CD14-positive monocyte (primary cell): ENCODE data around the gene SPG7. TPM values are rescaled to one million over a fixed set of nuclear protein-coding genes. Genes with fewer than 3 reads are reported as not detected.

Experiments
- DNase-seq, 3 donors: peaks; one replicate each; pipeline ENCODE4 v3.0.0-alpha.2; 2011 to 2022
- H2AFZ ChIP-seq: 2 replicates; pipeline ENCODE4 v1.6.0; 2012; ENCODE audit warnings: mild to moderate bottlenecking, low read depth, low read length, inconsistent platforms; ENCODE audit not compliant: insufficient read depth, poor library complexity, severe bottlenecking
- H3K27ac ChIP-seq, 2 donors: 1 replicate in 1 of 2; 2 replicates in 1 of 2; pipeline ENCODE4 v1.5.1; 2012 to 2013; ENCODE audit warnings: low read length in 2 of 2, control low read depth in 1 of 2, inconsistent platforms in 1 of 2, low read depth in 1 of 2, mild to moderate bottlenecking in 1 of 2
- H3K27me3 ChIP-seq, 2 donors: one replicate each; pipeline versions ENCODE4 v1.6.0 to v1.6.1; 2011 to 2013; ENCODE audit warnings: low read length in 2 of 2; ENCODE audit not compliant: control insufficient read depth in 2 of 2, insufficient read depth in 2 of 2
- H3K36me3 ChIP-seq, 2 donors: replicated peaks in 1 of 2; 1 replicate in 1 of 2; 2 replicates in 1 of 2; pipeline versions ENCODE4 v1.5.1 to v1.6.1; 2012 to 2013; ENCODE audit warnings: low read length in 2 of 2, control low read depth in 1 of 2, inconsistent platforms in 1 of 2, mild to moderate bottlenecking in 1 of 2; ENCODE audit not compliant: insufficient read depth in 2 of 2, control insufficient read depth in 1 of 2
- H3K4me1 ChIP-seq, 2 donors: 1 replicate in 1 of 2; 2 replicates in 1 of 2; pipeline versions ENCODE4 v1.5.1 to v1.6.1; 2012 to 2013; ENCODE audit warnings: low read length in 2 of 2, control low read depth in 1 of 2, inconsistent platforms in 1 of 2, mild to moderate bottlenecking in 1 of 2, moderate library complexity in 1 of 2; ENCODE audit not compliant: insufficient read depth in 2 of 2, control insufficient read depth in 1 of 2
- H3K4me2 ChIP-seq: replicated peaks from 2 replicates; pipeline ENCODE3; 2012; ENCODE audit warnings: low read length, moderate library complexity, mild to moderate bottlenecking; ENCODE audit not compliant: poor library complexity, severe bottlenecking; ENCODE audit errors: extremely low read depth
- H3K4me3 ChIP-seq, 3 experiments: fragments of 200-600 bp in 1 of 3; sonication (generic) in 1 of 3; replicated peaks in 1 of 3; 1 replicate in 2 of 3; 2 replicates in 1 of 3; pipeline ENCODE4 v1.5.1; 2011 to 2013; ENCODE audit warnings: low read length in 3 of 3, mild to moderate bottlenecking in 3 of 3, control low read depth in 2 of 3, low read depth in 2 of 3, inconsistent platforms in 1 of 3, moderate library complexity in 1 of 3
- H3K79me2 ChIP-seq: 2 replicates; pipeline ENCODE4 v1.6.0; 2012; ENCODE audit warnings: mild to moderate bottlenecking, control low read depth, inconsistent platforms, low read length, moderate library complexity; ENCODE audit not compliant: insufficient read depth
- H3K9ac ChIP-seq: 2 replicates; pipeline ENCODE4 v1.6.0; 2017; ENCODE audit warnings: low read length, mild to moderate bottlenecking; ENCODE audit not compliant: insufficient read depth, poor library complexity, severe bottlenecking
- H3K9me3 ChIP-seq, 2 donors: replicated peaks in 1 of 2; 1 replicate in 1 of 2; 2 replicates in 1 of 2; pipeline versions ENCODE4 v1.5.1 to v1.6.1; 2012 to 2013; ENCODE audit warnings: low read length in 2 of 2, control low read depth in 1 of 2; ENCODE audit not compliant: control insufficient read depth in 1 of 2, insufficient read depth in 1 of 2
- H4K20me1 ChIP-seq: 2 replicates; pipeline ENCODE4 v1.6.0; 2012; ENCODE audit warnings: mild to moderate bottlenecking, low read length, control low read depth, moderate library complexity; ENCODE audit not compliant: insufficient read depth
- H3K27ac Mint-ChIP-seq, 7 donors: one replicate each; pipeline ENCODE4 v1.8.0; 2020; ENCODE audit warnings: mild to moderate bottlenecking in 7 of 7, mixed read lengths in 7 of 7, moderate library complexity in 6 of 7, inconsistent platforms in 2 of 7
- H3K27me3 Mint-ChIP-seq, 3 donors: one replicate each; pipeline ENCODE4 v1.8.0; 2021 to 2022; ENCODE audit warnings: low read depth in 3 of 3, mild to moderate bottlenecking in 3 of 3, mixed read lengths in 3 of 3, moderate library complexity in 3 of 3, inconsistent platforms in 1 of 3
- H3K36me3 Mint-ChIP-seq, 2 donors: one replicate each; pipeline ENCODE4 v1.8.0; 2020; ENCODE audit warnings: mixed read lengths in 2 of 2, inconsistent platforms in 1 of 2, mild to moderate bottlenecking in 1 of 2
- H3K4me1 Mint-ChIP-seq: one replicate; pipeline ENCODE4 v1.8.0; 2020; ENCODE audit warnings: mild to moderate bottlenecking, mixed read lengths
- H3K4me3 Mint-ChIP-seq, 2 donors: one replicate each; pipeline ENCODE4 v1.8.0; 2020; ENCODE audit warnings: mild to moderate bottlenecking in 2 of 2, mixed read lengths in 2 of 2, moderate library complexity in 1 of 2
- H3K9me3 Mint-ChIP-seq, 7 donors: one replicate each; pipeline ENCODE4 v1.8.0; 2020 to 2022; ENCODE audit warnings: mixed read lengths in 7 of 7, mild to moderate bottlenecking in 6 of 7, moderate library complexity in 6 of 7, inconsistent platforms in 2 of 7
- CTCF ChIP-seq: fragments of 200-600 bp; IDR thresholded peaks from one replicate; pipeline ENCODE4 v1.8.0; 2022; ENCODE audit warnings: antibody characterized with exemption, mild to moderate bottlenecking
- WGBS: methylation state at CpG from one replicate; pipeline ENCODE4 v1.1.5; 2013; ENCODE audit warnings: missing lambda C conversion rate; ENCODE audit not compliant: insufficient coverage; 5-methylcytosine and 5-hydroxymethylcytosine counted together
- intact Hi-C, 2 donors: fragments of 100-400 bp; cut with micrococcal nuclease; formaldehyde crosslinking; loops; one replicate each; pipeline versions ENCODE4 v1.15.0 to v1.15.1; 2023
- polyA plus RNA-seq, 3 donors: library from polyadenylated mRNA; depleted of rRNA in 1 of 3; unstranded in 2 of 3; stranded (reverse) in 1 of 3; fragments of 300-500 nt in 2 of 3; fragments of >200 nt in 1 of 3; fragmentation: Illumina TruSeq in 2 of 3; gene quantifications; 1 replicate in 2 of 3; 2 replicates in 1 of 3; pipeline ENCODE4 v1.2.3, GENCODE V29; 2012 to 2021

The SPG7 gene
- polyA plus RNA-seq, 3 donors = 30.3 to 120 (median 34.4) TPM

GRCh38 chr16:89491238-89491869, 16.8 kb upstream of the SPG7 start:
- peak overlapping the region; percentile 58 for H2AFZ ChIP-seq

More at GRCh38 chr16:89491238-89491869, 16.8 kb upstream of the SPG7 start:
- under 1% methylated on average over 12 of the region's 22 CpGs for WGBS
- Mint-ChIP-seq H3K27me3 (peaks cover 0 to 4% (median 1%) of the 10 kb centered on the region in 3 donors), H3K4me1 (peaks cover 56% of the 10 kb centered on the region), H3K27ac (peak overlapping the region; percentile 95 to 98 (median 97)), H3K36me3 (peaks cover 17 to 33% of the 10 kb centered on the region in 2 donors), H3K4me3 (peak overlapping the region; percentile 81 to 89), H3K9me3 (no peaks in the 10 kb centered on the region)
- Histone ChIP-seq H3K9me3 (no peaks in the 10 kb centered on the region), H3K9ac (peak overlapping the region; percentile 94), H3K4me1 (peaks cover 43 to 53% of the 10 kb centered on the region in 2 donors), H3K27ac (peak overlapping the region; percentile 85 to 99), H3K36me3 (peaks cover 0 to 10% of the 10 kb centered on the region in 2 donors), H3K79me2 (peaks cover 92% of the 10 kb centered on the region), H3K4me3 (peak overlapping the region; percentile 51 to 86 (median 80)), H3K4me2 (peak overlapping the region; percentile 73), H4K20me1 (peaks cover 49% of the 10 kb centered on the region), H3K27me3 (no peaks in the 10 kb centered on the region)
- DNase-seq = peak; percentile 79 to 85 (median 84)
- TF ChIP-seq CTCF = peak; percentile 50
- intact Hi-C loops = loop anchor here in 1 of 2 donors (2.0 kb wide), 1 partner anchor 15 kb away; no protein-coding TSS in a partner anchor
